GM23338 (cell line): ENCODE results near the gene GALK1. TPM values are rescaled to one million over a fixed set of nuclear protein-coding genes. Genes with fewer than 3 reads are reported as not detected.
A peak's percentile ranks its signal among the peaks of the same experiment; 100 is the strongest.

Source experiments
- ATAC-seq: fragments of 200-7000 bp; cut with Tn5 transposase; 3 replicates; pipeline ENCODE4 v1.9.1; 2020
- DNase-seq: peaks from one replicate; pipeline ENCODE4 v3.0.0-alpha.2; 2015; ENCODE audit warnings: low spot score
- H2AFZ ChIP-seq: fragments of 200-600 bp; sonication (generic); 2 replicates; pipeline ENCODE4 v1.8.0; 2016; ENCODE audit warnings: antibody characterized with exemption, mild to moderate bottlenecking, moderate library complexity
- H3F3A ChIP-seq: fragments of 200-600 bp; sonication (generic); replicated peaks from 2 replicates; pipeline ENCODE4 v1.8.0; 2017; ENCODE audit warnings: antibody characterized with exemption, mixed run types, low read depth
- H3K27ac ChIP-seq: fragments of 200-600 bp; sonication (generic); 2 replicates; pipeline ENCODE4 v1.6.1; 2016; ENCODE audit warnings: low read depth
- H3K27me3 ChIP-seq: fragments of 200-600 bp; sonication (generic); 2 replicates; pipeline ENCODE4 v1.8.0; 2016; ENCODE audit warnings: mild to moderate bottlenecking, mixed run types, moderate library complexity; ENCODE audit not compliant: insufficient read depth
- H3K36me3 ChIP-seq: fragments of 200-600 bp; sonication (generic); 2 replicates; pipeline ENCODE4 v1.8.0; 2016; ENCODE audit warnings: mild to moderate bottlenecking; ENCODE audit not compliant: insufficient read depth
- H3K4me1 ChIP-seq: fragments of 200-600 bp; sonication (generic); 2 replicates; pipeline ENCODE4 v1.8.0; 2016; ENCODE audit warnings: mild to moderate bottlenecking, moderate library complexity; ENCODE audit not compliant: insufficient read depth
- H3K4me2 ChIP-seq: fragments of 200-600 bp; sonication (generic); 2 replicates; pipeline ENCODE4 v1.7.1; 2017; ENCODE audit warnings: mixed run types
- H3K4me3 ChIP-seq: fragments of 200-600 bp; sonication (generic); 2 replicates; pipeline ENCODE4 v1.6.1; 2016; ENCODE audit warnings: mixed run types
- H3K79me2 ChIP-seq: fragments of 200-600 bp; sonication (generic); replicated peaks from 2 replicates; pipeline ENCODE4 v1.8.0; 2017; ENCODE audit warnings: mild to moderate bottlenecking; ENCODE audit not compliant: insufficient read depth
- H3K9me2 ChIP-seq: fragments of 200-600 bp; sonication (generic); 2 replicates; pipeline ENCODE4 v1.8.0; 2017; ENCODE audit not compliant: insufficient read depth
- H4K20me1 ChIP-seq: fragments of 200-600 bp; sonication (generic); replicated peaks from 2 replicates; pipeline ENCODE4 v1.8.0; 2017; ENCODE audit warnings: mild to moderate bottlenecking; ENCODE audit not compliant: insufficient read depth
- H3K27ac Mint-ChIP-seq: 2 replicates; pipeline ENCODE4 v1.8.0; 2020; ENCODE audit warnings: inconsistent platforms, mild to moderate bottlenecking, moderate library complexity, mixed read lengths
- H3K27me3 Mint-ChIP-seq: 3 replicates; pipeline ENCODE4 v1.8.0; 2022; ENCODE audit warnings: low read depth, mild to moderate bottlenecking, moderate library complexity, mixed read lengths, inconsistent platforms; ENCODE audit not compliant: insufficient read depth, poor library complexity
- H3K36me3 Mint-ChIP-seq: 3 replicates; pipeline ENCODE4 v1.8.0; 2021; ENCODE audit warnings: low read depth, mild to moderate bottlenecking, inconsistent platforms, moderate library complexity, mixed read lengths
- H3K4me1 Mint-ChIP-seq: 3 replicates; pipeline ENCODE4 v1.8.0; 2020; ENCODE audit warnings: mild to moderate bottlenecking, inconsistent platforms, mixed read lengths
- H3K4me3 Mint-ChIP-seq: 3 replicates; pipeline ENCODE4 v1.8.0; 2021; ENCODE audit warnings: moderate library complexity, mild to moderate bottlenecking, inconsistent platforms, mixed read lengths
- H3K9me3 Mint-ChIP-seq: 3 replicates; pipeline ENCODE4 v1.8.0; 2020; ENCODE audit warnings: moderate library complexity, mild to moderate bottlenecking, inconsistent platforms, mixed read lengths
- EZH2 ChIP-seq: fragments of 200-600 bp; sonication (generic); IDR thresholded peaks from one replicate; pipeline ENCODE4 v1.8.0; 2017; ENCODE audit warnings: antibody characterized with exemption, mild to moderate bottlenecking, low read depth; ENCODE audit not compliant: unreplicated experiment
- JUNB ChIP-seq: IDR thresholded peaks from one replicate; pipeline ENCODE4 v1.6.1; 2016; ENCODE audit warnings: antibody characterized with exemption; ENCODE audit not compliant: unreplicated experiment
- STAT1 ChIP-seq: IDR thresholded peaks from one replicate; pipeline ENCODE4 v1.6.1; 2016; ENCODE audit warnings: antibody characterized with exemption; ENCODE audit not compliant: unreplicated experiment
- ZNF114 ChIP-seq: fragments of 250-450 bp; sonication (Bioruptor Pico); IDR thresholded peaks from 2 replicates; pipeline ENCODE4 v1.5.0; 2020; ENCODE audit warnings: mild to moderate bottlenecking, moderate library complexity
- ZNF331 ChIP-seq: fragments of 250-450 bp; sonication (Bioruptor Pico); IDR thresholded peaks from 2 replicates; pipeline ENCODE4 v1.5.0; 2020; ENCODE audit warnings: low read depth, mild to moderate bottlenecking, moderate library complexity
- polyA plus RNA-seq: library from polyadenylated mRNA; unstranded; fragments of >200 nt; fragmentation: Nextera tagmentation; extraction: Ambion mirVana; gene quantifications from 2 replicates; pipeline ENCODE4 v1.2.1, GENCODE V29; 2016
- total RNA-seq: library from RNA; depleted of rRNA; stranded (reverse); fragments of >200 nt; shearing (Covaris generic); gene quantifications from 2 replicates; pipeline ENCODE4 v1.2.3, GENCODE V29; 2014
- TF ChIP-seq, protein P1 (sequence below): IDR thresholded peaks from one replicate; pipeline ENCODE4 v1.6.1; 2018; ENCODE audit warnings: antibody characterized with exemption; ENCODE audit not compliant: unreplicated experiment
- TF ChIP-seq, protein P2 (sequence below), 2 experiments: fragments of 200-600 bp in 1 of 2; sonication (generic) in 1 of 2; conservative IDR thresholded peaks; 2 replicates each; pipeline versions ENCODE4 v1.5.1 to v1.6.1; 2016 to 2017; ENCODE audit warnings: antibody characterized with exemption in 2 of 2, low read depth in 2 of 2, mild to moderate bottlenecking in 2 of 2, moderate library complexity in 1 of 2
- TF ChIP-seq, protein P3 (sequence below): IDR thresholded peaks from 2 replicates; pipeline ENCODE4 v1.6.1; 2016; ENCODE audit warnings: antibody characterized with exemption

Gene GALK1
- total and polyA plus RNA-seq, 2 experiments from 2014 or later: 30.5 to 31.7 TPM

DNA sequence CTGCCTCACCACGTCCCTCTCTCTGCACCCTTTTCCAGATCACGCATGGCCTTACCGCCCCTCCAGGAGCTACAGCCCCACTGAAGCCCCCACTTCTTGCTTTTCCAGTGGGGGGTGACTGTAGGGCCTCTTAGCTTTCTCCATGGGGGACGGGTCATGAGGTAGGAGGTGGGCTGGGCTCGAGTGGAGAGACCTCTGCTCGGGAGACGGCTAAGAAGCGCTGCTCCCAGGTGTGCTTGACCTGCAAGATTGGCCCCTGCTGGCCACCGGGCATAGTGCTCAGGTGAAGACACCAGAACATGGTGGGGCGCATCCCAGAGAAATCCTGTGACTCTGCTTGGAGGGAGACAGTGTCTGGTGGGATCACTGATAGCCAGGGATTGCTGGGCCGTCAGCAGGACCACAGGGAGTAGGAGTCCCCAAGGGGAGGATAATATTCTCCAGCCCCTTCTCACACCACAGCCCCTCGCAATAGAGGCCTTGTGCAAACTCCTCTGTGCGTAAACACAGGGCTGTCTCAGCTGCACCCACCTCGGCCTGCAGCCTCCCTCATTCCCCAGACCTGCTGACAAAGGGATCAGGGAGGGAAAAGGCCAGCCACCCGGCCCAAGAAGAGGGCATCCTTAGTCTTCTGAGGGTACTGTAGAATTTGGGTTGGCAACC lies 8.9 kb upstream of the GALK1 start:
- peaks cover 10% of the 10 kb centered on the region for H3K4me1 ChIP-seq
- DNase-seq: peak; percentile 80
- H3K27me3 Mint-ChIP-seq: peaks cover 47% of the 10 kb centered on the region
- peaks cover 41% of the 10 kb centered on the region for H3K36me3 Mint-ChIP-seq
- ATAC-seq: peak; percentile 69
- peaks cover 31% of the 10 kb centered on the region for H3F3A ChIP-seq
- H3K4me1 Mint-ChIP-seq: peaks cover 42% of the 10 kb centered on the region
- no peak overlapping the region for H3K4me3 ChIP-seq
- TF ChIP-seq, protein P1, sequence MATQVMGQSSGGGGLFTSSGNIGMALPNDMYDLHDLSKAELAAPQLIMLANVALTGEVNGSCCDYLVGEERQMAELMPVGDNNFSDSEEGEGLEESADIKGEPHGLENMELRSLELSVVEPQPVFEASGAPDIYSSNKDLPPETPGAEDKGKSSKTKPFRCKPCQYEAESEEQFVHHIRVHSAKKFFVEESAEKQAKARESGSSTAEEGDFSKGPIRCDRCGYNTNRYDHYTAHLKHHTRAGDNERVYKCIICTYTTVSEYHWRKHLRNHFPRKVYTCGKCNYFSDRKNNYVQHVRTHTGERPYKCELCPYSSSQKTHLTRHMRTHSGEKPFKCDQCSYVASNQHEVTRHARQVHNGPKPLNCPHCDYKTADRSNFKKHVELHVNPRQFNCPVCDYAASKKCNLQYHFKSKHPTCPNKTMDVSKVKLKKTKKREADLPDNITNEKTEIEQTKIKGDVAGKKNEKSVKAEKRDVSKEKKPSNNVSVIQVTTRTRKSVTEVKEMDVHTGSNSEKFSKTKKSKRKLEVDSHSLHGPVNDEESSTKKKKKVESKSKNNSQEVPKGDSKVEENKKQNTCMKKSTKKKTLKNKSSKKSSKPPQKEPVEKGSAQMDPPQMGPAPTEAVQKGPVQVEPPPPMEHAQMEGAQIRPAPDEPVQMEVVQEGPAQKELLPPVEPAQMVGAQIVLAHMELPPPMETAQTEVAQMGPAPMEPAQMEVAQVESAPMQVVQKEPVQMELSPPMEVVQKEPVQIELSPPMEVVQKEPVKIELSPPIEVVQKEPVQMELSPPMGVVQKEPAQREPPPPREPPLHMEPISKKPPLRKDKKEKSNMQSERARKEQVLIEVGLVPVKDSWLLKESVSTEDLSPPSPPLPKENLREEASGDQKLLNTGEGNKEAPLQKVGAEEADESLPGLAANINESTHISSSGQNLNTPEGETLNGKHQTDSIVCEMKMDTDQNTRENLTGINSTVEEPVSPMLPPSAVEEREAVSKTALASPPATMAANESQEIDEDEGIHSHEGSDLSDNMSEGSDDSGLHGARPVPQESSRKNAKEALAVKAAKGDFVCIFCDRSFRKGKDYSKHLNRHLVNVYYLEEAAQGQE: no peak
- TF ChIP-seq, protein P2, sequence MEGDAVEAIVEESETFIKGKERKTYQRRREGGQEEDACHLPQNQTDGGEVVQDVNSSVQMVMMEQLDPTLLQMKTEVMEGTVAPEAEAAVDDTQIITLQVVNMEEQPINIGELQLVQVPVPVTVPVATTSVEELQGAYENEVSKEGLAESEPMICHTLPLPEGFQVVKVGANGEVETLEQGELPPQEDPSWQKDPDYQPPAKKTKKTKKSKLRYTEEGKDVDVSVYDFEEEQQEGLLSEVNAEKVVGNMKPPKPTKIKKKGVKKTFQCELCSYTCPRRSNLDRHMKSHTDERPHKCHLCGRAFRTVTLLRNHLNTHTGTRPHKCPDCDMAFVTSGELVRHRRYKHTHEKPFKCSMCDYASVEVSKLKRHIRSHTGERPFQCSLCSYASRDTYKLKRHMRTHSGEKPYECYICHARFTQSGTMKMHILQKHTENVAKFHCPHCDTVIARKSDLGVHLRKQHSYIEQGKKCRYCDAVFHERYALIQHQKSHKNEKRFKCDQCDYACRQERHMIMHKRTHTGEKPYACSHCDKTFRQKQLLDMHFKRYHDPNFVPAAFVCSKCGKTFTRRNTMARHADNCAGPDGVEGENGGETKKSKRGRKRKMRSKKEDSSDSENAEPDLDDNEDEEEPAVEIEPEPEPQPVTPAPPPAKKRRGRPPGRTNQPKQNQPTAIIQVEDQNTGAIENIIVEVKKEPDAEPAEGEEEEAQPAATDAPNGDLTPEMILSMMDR (conservative IDR thresholded peaks at IDR 0.05; ENCODE audit: low read depth in 2 of 2): peak; percentile 44 to 53
- TF ChIP-seq ZNF114 (CRISPR knock-in tag) (no peak), EZH2 (no peak), JUNB (no peak), ZNF331 (CRISPR knock-in tag) (no peak), STAT1 (no peak)
- TF ChIP-seq, protein P3, sequence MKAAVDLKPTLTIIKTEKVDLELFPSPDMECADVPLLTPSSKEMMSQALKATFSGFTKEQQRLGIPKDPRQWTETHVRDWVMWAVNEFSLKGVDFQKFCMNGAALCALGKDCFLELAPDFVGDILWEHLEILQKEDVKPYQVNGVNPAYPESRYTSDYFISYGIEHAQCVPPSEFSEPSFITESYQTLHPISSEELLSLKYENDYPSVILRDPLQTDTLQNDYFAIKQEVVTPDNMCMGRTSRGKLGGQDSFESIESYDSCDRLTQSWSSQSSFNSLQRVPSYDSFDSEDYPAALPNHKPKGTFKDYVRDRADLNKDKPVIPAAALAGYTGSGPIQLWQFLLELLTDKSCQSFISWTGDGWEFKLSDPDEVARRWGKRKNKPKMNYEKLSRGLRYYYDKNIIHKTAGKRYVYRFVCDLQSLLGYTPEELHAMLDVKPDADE: no peak
- H3K27me3 ChIP-seq: no peaks in the 10 kb centered on the region
- H3K4me2 ChIP-seq: no peak overlapping the region
- no peak overlapping the region for H3K27ac Mint-ChIP-seq
- peaks cover 19% of the 10 kb centered on the region for H3K79me2 ChIP-seq
- peaks cover 18% of the 10 kb centered on the region for H4K20me1 ChIP-seq
- no peaks in the 10 kb centered on the region; the same call in 2 of the 3 replicates for H3K9me3 Mint-ChIP-seq
- H3K9me2 ChIP-seq: no peaks in the 10 kb centered on the region
- peaks cover 17% of the 10 kb centered on the region; the same call in 1 of the 2 replicates for H3K36me3 ChIP-seq
- H2AFZ ChIP-seq: no peak overlapping the region
- H3K27ac ChIP-seq: 0 out of 2 replicates have a peak overlapping the region, but pooled peaks have one; percentile 59
- H3K4me3 Mint-ChIP-seq: no peak overlapping the region
